SU-DHL-6 (cell line): ENCODE results near the gene BAHD1.

Experiments
- CTCF ChIP-seq: fragments of 200-600 bp; sonication (generic); IDR thresholded peaks from one replicate; pipeline ENCODE4 v1.5.1; 2017; ENCODE audit warnings: antibody characterized with exemption, mild to moderate bottlenecking, low read length, moderate library complexity; ENCODE audit not compliant: insufficient read depth, poor library complexity, severe bottlenecking
- EZH2phosphoT487 ChIP-seq: fragments of 200-600 bp; sonication (generic), shearing (Covaris generic); conservative IDR thresholded peaks from 2 replicates; pipeline ENCODE4 v1.6.1; 2018; ENCODE audit warnings: mild to moderate bottlenecking, antibody characterized with exemption, low read length, moderate library complexity, mixed read lengths

- TF ChIP-seq CTCF (no peak), EZH2phosphoT487 (no peak)
Observed at GRCh38 chr15:40498891-40499290, 58.1 kb downstream of the BAHD1 start.
